ENCODE measurements around the gene PAIP2.

DNA sequence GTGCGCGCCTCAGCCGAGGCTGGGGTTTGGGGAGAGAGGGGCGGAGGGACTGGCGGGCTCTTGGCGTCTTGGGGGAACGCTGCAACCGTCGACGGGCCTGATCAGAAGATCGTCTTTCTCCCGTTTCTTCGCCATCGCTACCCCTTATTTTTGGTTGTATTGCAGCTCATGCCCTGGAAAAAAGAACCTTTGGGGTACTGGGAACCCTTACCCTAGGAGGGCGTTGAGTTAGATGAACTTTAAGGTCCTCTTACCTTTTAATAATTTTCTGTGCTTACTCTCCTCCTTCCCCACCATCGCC lies 719 bp downstream of the PAIP2 start:
- TF ChIP-seq, protein P1, sequence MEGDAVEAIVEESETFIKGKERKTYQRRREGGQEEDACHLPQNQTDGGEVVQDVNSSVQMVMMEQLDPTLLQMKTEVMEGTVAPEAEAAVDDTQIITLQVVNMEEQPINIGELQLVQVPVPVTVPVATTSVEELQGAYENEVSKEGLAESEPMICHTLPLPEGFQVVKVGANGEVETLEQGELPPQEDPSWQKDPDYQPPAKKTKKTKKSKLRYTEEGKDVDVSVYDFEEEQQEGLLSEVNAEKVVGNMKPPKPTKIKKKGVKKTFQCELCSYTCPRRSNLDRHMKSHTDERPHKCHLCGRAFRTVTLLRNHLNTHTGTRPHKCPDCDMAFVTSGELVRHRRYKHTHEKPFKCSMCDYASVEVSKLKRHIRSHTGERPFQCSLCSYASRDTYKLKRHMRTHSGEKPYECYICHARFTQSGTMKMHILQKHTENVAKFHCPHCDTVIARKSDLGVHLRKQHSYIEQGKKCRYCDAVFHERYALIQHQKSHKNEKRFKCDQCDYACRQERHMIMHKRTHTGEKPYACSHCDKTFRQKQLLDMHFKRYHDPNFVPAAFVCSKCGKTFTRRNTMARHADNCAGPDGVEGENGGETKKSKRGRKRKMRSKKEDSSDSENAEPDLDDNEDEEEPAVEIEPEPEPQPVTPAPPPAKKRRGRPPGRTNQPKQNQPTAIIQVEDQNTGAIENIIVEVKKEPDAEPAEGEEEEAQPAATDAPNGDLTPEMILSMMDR (IDR thresholded peaks at IDR 0.05) = no peak
- TF ChIP-seq POLR2A (IDR thresholded peaks at IDR 0.05; ENCODE audit: low read depth) = no peak
- peak in 1 of 2 donors; percentile 37 for TF ChIP-seq POLR2AphosphoS5 (IDR thresholded peaks at IDR 0.05)
- TF ChIP-seq EP300 (IDR thresholded peaks at IDR 0.05) = no peak

Data from esophagus muscularis mucosa (tissue), 4 donors.